Esophagus muscularis mucosa (tissue), 3 donors: ENCODE data around the gene DMD.

Experiments used
- CTCF ChIP-seq, 3 experiments: fragments of 200-600 bp in 2 of 3; fragments of 450-650 bp in 1 of 3; sonication (generic) in 2 of 3; IDR thresholded peaks; one replicate each; pipeline ENCODE4 v1.5.1; 2017 to 2019; ENCODE audit warnings: antibody characterized with exemption in 3 of 3, mild to moderate bottlenecking in 2 of 3, moderate library complexity in 1 of 3
- POLR2A ChIP-seq: fragments of 450-650 bp; IDR thresholded peaks from one replicate; pipeline ENCODE4 v1.6.1; 2017; ENCODE audit warnings: antibody characterized with exemption, moderate library complexity, mild to moderate bottlenecking, low read depth

GRCh38 chrX:31497086-31497485 lies 1714.3 kb downstream of the DMD start:
- TF ChIP-seq CTCF (IDR thresholded peaks at IDR 0.05) (no peak), POLR2A (no peak)
